Right lobe of liver (tissue), 6 donors: Measurements from ENCODE around the gene SH3PXD2A. TPM values are rescaled to one million over a fixed set of nuclear protein-coding genes. Genes with fewer than 3 reads are reported as not detected.

ENCODE experiments used
- ATAC-seq, 4 donors: fragments of 200-7000 bp; cut with Tn5 transposase; one replicate each; pipeline ENCODE4 v1.9.1; 2020; ENCODE audit warnings: mild to moderate bottlenecking in 4 of 4, moderate library complexity in 4 of 4
- DNase-seq, 3 donors: peaks; one replicate each; pipeline ENCODE4 v3.0.0-alpha.2; 2020
- H3K27ac ChIP-seq, 3 donors: fragments of 200-600 bp; one replicate each; pipeline ENCODE4 v1.8.0; 2022
- H3K27me3 ChIP-seq, 2 donors: fragments of 200-600 bp; one replicate each; pipeline ENCODE4 v1.8.0; 2022
- H3K36me3 ChIP-seq, 4 donors: fragments of 200-600 bp; sonication (generic) in 1 of 4; one replicate each; pipeline versions ENCODE4 v1.5.1 to v1.8.0; 2017 to 2022; ENCODE audit warnings: control low read depth in 1 of 4
- H3K4me1 ChIP-seq, 4 donors: fragments of 200-600 bp; sonication (generic) in 1 of 4; one replicate each; pipeline versions ENCODE4 v1.5.1 to v1.8.0; 2017 to 2022; ENCODE audit warnings: control low read depth in 1 of 4
- H3K4me3 ChIP-seq, 3 donors: fragments of 200-600 bp; one replicate each; pipeline ENCODE4 v1.8.0; 2022
- H3K9me3 ChIP-seq, 4 donors: fragments of 200-600 bp; sonication (generic) in 1 of 4; one replicate each; pipeline versions ENCODE4 v1.5.1 to v1.8.0; 2017 to 2022; ENCODE audit warnings: control low read depth in 1 of 4
- CTCF ChIP-seq, 4 donors: fragments of 200-600 bp in 3 of 4; fragments of 450-650 bp in 1 of 4; IDR thresholded peaks; one replicate each; pipeline versions ENCODE4 v1.5.1 to v1.8.0; 2016 to 2022; ENCODE audit warnings: antibody characterized with exemption in 4 of 4, mild to moderate bottlenecking in 2 of 4
- POLR2A ChIP-seq: fragments of 450-650 bp; IDR thresholded peaks from one replicate; pipeline ENCODE4 v1.6.1; 2017; ENCODE audit warnings: antibody characterized with exemption, mild to moderate bottlenecking
- WGBS: methylation state at CpG from one replicate; pipeline ENCODE4 v1.1.6; 2018; ENCODE audit warnings: low coverage, low lambda C conversion rate; ENCODE audit not compliant: insufficient coverage; ENCODE audit errors: missing lambda C conversion rate; 5-methylcytosine and 5-hydroxymethylcytosine counted together
- intact Hi-C, 2 donors: fragments of 100-400 bp; cut with DNase I; formaldehyde crosslinking; loops; one replicate each; pipeline versions ENCODE4 v1.11.2 to v1.14.1; 2022
- total RNA-seq, 6 experiments: library from RNA; depleted of rRNA in 2 of 6; stranded (reverse); fragments of >200 nt in 2 of 6; fragmentation: NEBNext Ultra II Directional in 3 of 6; extraction: Animal tissue kit (Norgen Biotek cat#: 25700) in 3 of 6; gene quantifications; one replicate each; pipeline versions ENCODE4 v1.1.0 to v1.2.4, GENCODE V29; 2016 to 2023
- donor health status: DM: no; HTN: yes; CAD: no.
- donor health status: DM: no; HTN: no; CAD: no.
- donor health status: DM: no; HTN: no; CAD: no.
- donor health status: DM: no; HTN: yes; CAD: no.
- donor health status: DM: no; HTN: yes; CAD: no.

SH3PXD2A gene
- total RNA-seq, 6 experiments from 2014 or later: 3.0 to 38.3 (median 10.0) TPM

- H3K27me3 ChIP-seq: no peaks in the 10 kb centered on the region
- WGBS: 44% methylated on average over 31 of the region's 48 CpGs
- peak overlapping the region; percentile 37 to 94 (median 92) for H3K27ac ChIP-seq
- H3K4me3 ChIP-seq: peak overlapping the region; percentile 42 to 81 (median 65)
- no peaks in the 10 kb centered on the region for H3K36me3 ChIP-seq
- DNase-seq (peak; percentile 66 to 90 (median 82)), ATAC-seq (peak; percentile 29 to 53 (median 40))
- peak in 1 of 4 donors; percentile 1 for TF ChIP-seq CTCF (IDR thresholded peaks at IDR 0.05)
- peak; percentile 51 for TF ChIP-seq POLR2A
- H3K9me3 ChIP-seq: no peaks in the 10 kb centered on the region
- peaks cover 0 to 61% (median 11%) of the 10 kb centered on the region in 4 donors for H3K4me1 ChIP-seq
- intact Hi-C loops: no loop called here
Observed at GRCh38 chr10:103661198-103661950, 194.0 kb downstream of the SH3PXD2A start.

- H3K36me3 ChIP-seq: no peaks in the 10 kb centered on the region
- TF ChIP-seq POLR2A (no peak), CTCF (IDR thresholded peaks at IDR 0.05) (peak in 1 of 4 donors; percentile 23)
- no peaks in the 10 kb centered on the region for H3K27me3 ChIP-seq
- WGBS: 20% methylated on average over 2 of the region's 42 CpGs
- peak in 2 of 3 donors; percentile 55 to 77 for DNase-seq
- no peaks in the 10 kb centered on the region for H3K9me3 ChIP-seq
- ATAC-seq: peak; percentile 33 to 60 (median 44)
- peak overlapping the region; percentile 37 to 94 (median 92) for H3K27ac ChIP-seq
- intact Hi-C loops: no loop called here
- H3K4me3 ChIP-seq: peak overlapping the region; percentile 42 to 81 (median 65)
- H3K4me1 ChIP-seq: peaks cover 0 to 62% (median 11%) of the 10 kb centered on the region in 4 donors
Observed at GRCh38 chr10:103660364-103661197, 194.8 kb downstream of the SH3PXD2A start.

GRCh38 chr10:103659674-103660363 lies 195.6 kb downstream of the SH3PXD2A start:
- peak; percentile 70 to 89 (median 85) for DNase-seq
- H3K36me3 ChIP-seq: no peaks in the 10 kb centered on the region
- peaks cover 0 to 54% (median 11%) of the 10 kb centered on the region in 4 donors for H3K4me1 ChIP-seq
- H3K27ac ChIP-seq: peak overlapping the region; percentile 37 to 94 (median 92)
- peak; percentile 82 to 91 (median 86) for ATAC-seq
- TF ChIP-seq CTCF (IDR thresholded peaks at IDR 0.05) (peak in 1 of 4 donors; percentile 15), POLR2A (peak; percentile 77)
- H3K9me3 ChIP-seq: no peaks in the 10 kb centered on the region
- intact Hi-C loops: no loop called here
- no peaks in the 10 kb centered on the region for H3K27me3 ChIP-seq
- WGBS: 4% methylated on average over 7 of the region's 11 CpGs
- H3K4me3 ChIP-seq: peak overlapping the region; percentile 42 to 81 (median 65)

DNA sequence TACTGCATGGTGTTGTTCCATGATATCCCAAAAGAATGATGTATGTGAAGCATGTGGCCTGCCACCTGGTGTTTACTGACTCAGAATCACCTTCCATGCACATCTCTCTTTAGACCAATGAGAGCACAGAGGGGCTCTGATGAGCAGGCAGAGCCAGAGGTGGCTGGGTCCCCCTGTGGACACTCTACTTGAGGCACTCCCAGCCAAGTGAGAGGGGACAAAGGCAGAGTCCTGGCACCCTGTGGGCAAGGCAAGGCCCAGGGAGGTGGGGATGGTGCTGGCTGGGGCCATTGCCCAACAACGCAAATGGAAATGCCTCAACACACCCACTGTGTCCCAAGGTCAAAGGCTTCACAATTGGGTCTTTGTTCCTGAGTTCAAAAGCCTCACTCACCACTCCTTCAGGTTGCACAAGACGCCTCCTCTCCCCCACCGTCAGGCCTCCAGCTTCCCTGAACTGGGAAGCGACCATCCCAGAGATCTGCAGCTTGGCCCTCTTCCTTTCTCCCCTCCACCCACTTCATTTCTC lies 197.3 kb downstream of the SH3PXD2A start:
- Histone ChIP-seq H3K4me1 (peaks cover 0 to 54% (median 8%) of the 10 kb centered on the region in 4 donors), H3K9me3 (no peaks in the 10 kb centered on the region), H3K27ac (peak overlapping the region in 1 of 3 donors; percentile 92), H3K27me3 (no peaks in the 10 kb centered on the region), H3K4me3 (no peak overlapping the region), H3K36me3 (no peaks in the 10 kb centered on the region)
- intact Hi-C loops: no loop called here
- ATAC-seq (peak in 1 of 4 donors; percentile 4), DNase-seq (peak in 1 of 3 donors; percentile 68)
- 45% methylated on average over 2 of the region's 4 CpGs for WGBS
- TF ChIP-seq CTCF (IDR thresholded peaks at IDR 0.05): no peak
- TF ChIP-seq POLR2A: no peak
